Tibial nerve (tissue), 3 donors: ENCODE measurements around the gene SCG3.

Source experiments
- EP300 ChIP-seq, 2 donors: sonication (generic); formaldehyde crosslinking; IDR thresholded peaks; one replicate each; pipeline ENCODE4 v1.6.1; 2017; ENCODE audit warnings: antibody characterized with exemption in 2 of 2, mild to moderate bottlenecking in 1 of 2
- POLR2A ChIP-seq, 2 donors: fragments of 450-650 bp; IDR thresholded peaks; one replicate each; pipeline ENCODE4 v1.6.1; 2017; ENCODE audit warnings: antibody characterized with exemption in 2 of 2, mild to moderate bottlenecking in 2 of 2, moderate library complexity in 2 of 2

DNA sequence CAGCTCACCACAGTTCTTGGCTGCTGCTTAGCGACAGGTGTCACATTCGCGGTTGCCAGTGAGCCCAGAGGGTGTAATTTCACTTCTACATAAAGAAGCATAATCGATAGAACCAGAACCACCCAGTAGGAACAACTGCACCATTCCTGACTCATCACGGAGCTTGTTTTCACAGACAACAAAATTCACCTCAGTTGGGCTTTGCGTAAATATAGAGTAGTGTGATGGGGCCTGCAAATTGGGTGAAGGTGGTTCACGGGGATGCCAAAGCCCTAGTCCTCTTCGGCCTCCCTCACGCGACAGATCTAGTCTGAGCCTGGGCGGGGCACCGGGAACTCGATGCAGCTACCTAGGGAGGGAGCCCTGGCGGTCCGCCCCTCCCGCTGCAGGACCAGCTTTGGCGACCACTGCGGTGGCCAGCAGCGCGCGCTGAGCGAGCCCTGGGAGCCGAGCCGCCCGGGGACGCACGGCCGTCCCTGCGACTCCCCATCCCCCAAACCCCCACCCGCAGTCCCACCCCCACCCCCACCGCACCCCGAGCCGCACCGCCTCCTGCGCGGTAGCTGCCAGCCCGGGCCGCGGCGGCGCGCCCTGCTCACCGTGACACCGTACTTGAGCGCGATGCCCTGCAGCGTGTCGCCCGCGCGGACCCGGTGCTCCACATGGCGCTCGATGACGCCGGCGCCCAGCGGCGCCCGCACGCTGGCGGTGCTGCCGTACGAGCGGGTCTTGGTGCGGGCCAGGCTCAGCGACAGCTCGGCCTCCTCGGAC lies 55.6 kb downstream of the SCG3 start:
- TF ChIP-seq POLR2A (IDR thresholded peaks at IDR 0.05) (no peak), EP300 (IDR thresholded peaks at IDR 0.05) (no peak)
